HTR-8/SVneo (cell line): ENCODE measurements around the gene EOLA1.
"Not testable (repeated sequence)": the region's sequence is repeated elsewhere in the genome, so short reads cannot be mapped to it uniquely, and the experiment has no call there.

Experiments
- DNase-seq: peaks from one replicate; pipeline ENCODE4 v3.0.0; 2011; ENCODE audit warnings: low spot score, mixed read lengths; ENCODE audit not compliant: insufficient read length
- FAIRE-seq: peaks from 2 replicates; lab custom pipeline; 2011; peaks lifted over from hg19 to GRCh38; lab: Jason Lieb, UNC

Gene EOLA1

DNA sequence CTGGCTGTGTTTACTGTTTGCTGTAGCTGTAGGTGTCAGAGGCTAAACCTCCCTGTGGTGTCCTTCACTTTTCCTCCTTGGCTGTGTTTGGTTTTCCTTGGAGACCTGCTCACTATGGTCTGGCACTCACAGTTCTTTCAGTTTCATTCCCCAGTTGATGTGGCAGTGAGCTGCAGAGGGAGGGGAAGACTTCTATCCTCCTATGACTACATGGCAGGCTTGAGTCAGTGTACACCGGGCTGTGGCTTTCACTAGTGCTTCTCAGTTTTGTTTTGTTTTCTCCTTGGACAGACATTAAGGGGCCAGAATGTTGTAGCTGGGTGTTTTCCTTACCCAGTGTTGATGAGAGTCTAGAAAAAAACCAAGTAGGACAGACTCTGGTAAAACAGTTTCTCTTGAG is 32.6 kb downstream of the EOLA1 start:
- FAIRE-seq, DNase-seq: not testable (repeated sequence)

DNA sequence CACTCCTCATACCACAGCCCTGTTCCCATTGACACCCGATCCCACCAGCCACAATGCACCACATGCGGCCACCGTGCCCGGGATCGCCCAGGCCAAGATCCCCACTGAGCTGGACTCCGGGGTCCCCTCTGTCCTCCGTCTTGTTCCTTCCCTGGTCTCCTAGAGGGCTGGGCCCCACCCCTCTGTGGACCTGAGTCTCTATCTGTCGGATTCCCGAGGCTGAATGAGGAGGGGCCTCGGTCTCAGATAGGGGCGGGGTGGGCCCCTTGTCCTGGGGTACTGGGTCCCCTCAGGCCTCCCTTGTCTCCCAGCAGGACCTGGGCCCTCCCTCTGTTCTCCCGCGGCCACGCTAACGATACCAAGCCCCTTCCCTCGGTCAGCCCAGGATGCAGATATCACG is 44.8 kb downstream of the EOLA1 start:
- not testable (repeated sequence) for FAIRE-seq, DNase-seq

GRCh38 chrX:149587359-149587758 is 46.5 kb downstream of the EOLA1 start, which contains the start of gene MAGEA9B:
MAGEA9B (minus strand) TSS chrX:149587459; CDS start chrX:149583179, 4,280 bp downstream.
- not testable (repeated sequence) for DNase-seq, FAIRE-seq

GRCh38 chrX:149590993-149591392 is 50.2 kb downstream of the EOLA1 start:
- DNase-seq: not testable (repeated sequence)

GRCh38 chrX:149595214-149595613 is 54.4 kb downstream of the EOLA1 start, which contains the start of gene HSFX2:
HSFX2 (minus strand) TSS chrX:149595314; CDS start chrX:149594700, 614 bp downstream.
- DNase-seq, FAIRE-seq: not testable (repeated sequence)

More at GRCh38 chrX:149590993-149591392, 50.2 kb downstream of the EOLA1 start:
- not testable (repeated sequence) for FAIRE-seq

DNA sequence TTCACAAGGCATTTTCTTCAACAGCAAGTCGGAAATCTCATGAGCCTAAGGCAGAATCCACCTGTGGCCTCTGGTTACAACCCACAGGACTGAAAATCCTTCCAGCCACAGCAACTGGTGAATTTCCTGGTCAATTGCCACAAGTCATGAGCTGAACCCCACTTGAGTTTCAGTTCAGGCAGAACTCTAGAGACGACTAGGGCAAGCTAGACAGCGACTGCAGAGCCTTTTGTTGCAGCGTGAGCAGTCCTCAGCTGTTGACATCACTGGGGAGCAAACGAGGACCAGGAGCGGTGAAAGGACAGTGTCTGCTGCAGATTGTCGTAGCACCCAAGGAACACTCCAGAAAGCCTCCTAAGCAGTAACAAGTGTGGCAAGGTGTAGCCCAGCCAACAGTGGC is 55.1 kb downstream of the EOLA1 start:
- not testable (repeated sequence) for DNase-seq, FAIRE-seq
